GM18508 (cell line): ENCODE data around the gene PKD2L1.
"Not testable (repeated sequence)": the region's sequence is repeated elsewhere in the genome, so short reads cannot be mapped to it uniquely, and the experiment has no call there.

Experiments used
- ATAC-seq: cut with Tn5 transposase; IDR thresholded peaks from one replicate; pipeline ENCODE4 v1.9.1; 2021; ENCODE audit warnings: moderate number of reproducible peaks; ENCODE audit not compliant: insufficient read depth, unreplicated experiment

The PKD2L1 gene

DNA sequence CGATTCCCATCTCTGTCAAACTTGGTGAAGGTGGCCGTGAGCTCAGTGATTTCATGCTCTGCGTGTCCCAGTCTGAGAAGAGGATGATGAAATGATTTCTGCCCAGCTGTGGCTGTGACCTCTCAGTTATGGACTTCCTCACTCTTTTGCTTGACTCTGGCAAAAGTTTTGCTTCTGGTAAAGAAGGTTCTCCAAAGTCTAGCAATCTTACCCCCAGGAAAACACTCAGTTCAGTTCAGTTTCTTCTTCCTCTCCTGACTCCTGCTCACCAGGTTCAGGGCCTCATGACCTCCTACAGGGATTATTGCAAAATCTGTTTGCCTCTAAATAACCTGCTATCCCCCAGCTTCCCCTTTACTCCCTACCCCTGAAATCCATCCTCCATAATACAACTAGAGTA lies 38.7 kb downstream of the PKD2L1 start:
- ATAC-seq = no peak

DNA sequence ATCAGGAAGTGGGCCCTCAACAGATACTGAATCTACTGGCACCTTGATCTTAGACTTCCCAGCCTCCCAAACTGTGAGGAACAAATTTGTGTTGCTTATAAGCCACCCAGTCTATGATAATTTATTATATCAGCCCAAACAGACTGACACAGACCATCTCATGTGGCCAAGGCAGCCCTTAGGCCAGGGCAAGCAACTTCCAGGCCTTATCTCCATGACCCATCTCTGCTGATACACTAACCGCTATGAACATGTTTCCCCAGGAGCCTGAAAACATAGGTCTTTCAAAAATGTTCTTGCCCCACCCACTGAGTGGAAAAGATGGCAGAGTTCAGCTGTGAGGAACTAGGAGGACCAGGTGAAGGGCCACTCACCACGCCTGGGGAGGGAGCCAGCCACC lies 40.4 kb downstream of the PKD2L1 start:
- ATAC-seq = no peak

DNA sequence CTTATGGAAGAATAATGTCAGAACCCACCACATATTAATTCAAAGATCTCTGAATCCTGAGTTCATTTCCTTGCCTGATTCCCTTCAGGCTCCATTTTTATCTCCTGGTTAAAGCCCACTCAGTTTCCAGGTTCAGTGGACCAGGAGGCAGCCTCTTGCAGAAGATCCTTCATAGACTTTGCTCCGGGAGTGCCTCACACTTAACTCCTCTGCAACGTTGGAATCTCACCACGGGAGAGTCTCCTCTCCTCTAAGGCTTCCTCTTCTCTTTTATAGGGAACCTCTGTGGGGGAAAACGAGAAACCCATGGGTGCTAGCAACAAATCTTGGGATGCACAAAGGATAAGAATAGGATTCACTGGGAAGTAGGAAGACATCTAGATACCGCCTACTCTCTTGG lies 41.8 kb downstream of the PKD2L1 start:
- no peak for ATAC-seq

DNA sequence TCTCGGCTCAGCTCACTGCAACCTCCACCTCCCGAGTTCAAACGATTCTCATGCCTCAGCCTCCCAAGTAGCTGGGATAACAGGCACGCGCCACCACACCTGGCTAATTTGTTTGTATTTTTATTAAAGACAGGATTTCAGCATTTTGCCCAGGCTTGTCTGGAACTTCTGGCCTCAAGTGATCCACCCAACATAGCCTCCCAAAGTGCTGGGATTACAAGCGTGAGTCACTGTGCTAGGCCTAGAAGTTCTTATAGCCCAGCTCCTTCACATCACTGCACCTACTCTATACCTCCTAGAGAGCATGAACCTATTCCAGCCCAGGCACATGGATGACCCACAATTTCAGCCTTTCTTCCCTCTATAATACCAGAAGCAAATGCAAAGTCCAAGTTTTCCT lies 42.3 kb downstream of the PKD2L1 start:
- no peak for ATAC-seq

DNA sequence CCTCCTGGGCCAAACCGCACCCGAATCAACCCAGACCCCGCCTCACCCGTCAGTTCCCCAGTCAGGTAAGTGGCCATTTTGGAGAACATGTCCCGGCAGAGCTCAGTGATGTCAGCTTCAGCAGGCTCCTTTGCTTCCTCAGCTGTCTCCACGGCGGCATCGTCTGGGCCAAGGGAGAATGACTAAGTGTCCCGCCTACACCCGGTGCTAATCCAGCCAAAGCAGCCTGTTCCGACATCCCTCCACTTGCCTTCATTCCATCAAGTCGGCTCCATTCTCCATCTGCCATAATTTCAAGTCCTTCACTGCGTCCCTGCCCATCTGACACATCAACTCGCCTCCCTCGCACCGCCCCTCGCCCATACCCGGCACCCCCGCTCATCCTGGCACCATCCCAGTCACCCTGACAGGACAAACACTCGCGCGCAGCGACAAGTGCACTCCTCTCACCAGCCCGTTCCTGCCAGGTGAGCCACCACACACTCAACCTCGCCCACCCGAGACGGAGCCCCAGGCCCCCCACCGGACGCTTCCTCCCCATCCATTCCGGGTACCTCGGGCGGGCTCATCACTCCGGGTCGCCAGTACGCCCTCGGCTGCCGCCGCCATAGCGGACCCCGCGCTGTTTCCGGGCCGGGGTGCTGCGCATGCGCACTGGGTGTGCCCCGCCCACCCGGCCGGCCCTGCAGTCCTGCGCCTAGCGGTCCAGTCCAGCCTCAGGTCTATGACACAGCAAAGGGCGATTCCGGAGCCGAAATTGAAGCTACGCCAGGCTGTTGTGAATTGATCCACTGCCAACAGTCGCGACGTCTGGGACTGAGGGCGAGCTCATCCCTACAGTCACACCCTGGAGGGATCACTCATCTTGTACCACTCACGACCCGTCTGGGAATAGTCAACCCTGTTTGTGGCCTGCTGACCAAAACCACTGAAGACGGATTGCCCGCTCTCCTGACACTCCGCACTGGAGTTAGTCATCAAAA lies 43.7 kb downstream of the PKD2L1 start, which contains the start of gene BLOC1S2:
TSS of gene BLOC1S2 (minus strand) at position 630 of the 983 bp plus-strand sequence. CDS start at position 609, 21 bp downstream.
- ATAC-seq = peak; percentile 58

DNA sequence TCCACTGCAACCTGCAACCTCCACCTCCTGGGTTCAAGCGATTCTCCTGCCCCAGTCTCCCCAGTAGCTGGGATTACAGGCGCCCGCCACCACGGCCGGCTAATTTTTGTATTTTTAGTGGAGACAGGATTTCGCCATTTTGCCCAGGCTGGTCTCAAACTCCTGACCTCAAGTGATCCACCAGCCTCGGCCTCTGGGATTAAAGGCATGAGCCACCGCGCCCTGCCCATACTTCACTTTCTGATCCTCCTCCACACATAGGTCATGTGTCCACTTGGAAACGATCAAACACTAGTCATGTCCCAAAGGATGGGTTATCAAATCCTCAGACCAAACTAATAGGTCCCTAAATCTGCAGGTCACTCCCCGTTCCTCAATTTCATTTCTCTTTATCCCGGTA lies 44.7 kb downstream of the PKD2L1 start:
- ATAC-seq = not testable (repeated sequence)

DNA sequence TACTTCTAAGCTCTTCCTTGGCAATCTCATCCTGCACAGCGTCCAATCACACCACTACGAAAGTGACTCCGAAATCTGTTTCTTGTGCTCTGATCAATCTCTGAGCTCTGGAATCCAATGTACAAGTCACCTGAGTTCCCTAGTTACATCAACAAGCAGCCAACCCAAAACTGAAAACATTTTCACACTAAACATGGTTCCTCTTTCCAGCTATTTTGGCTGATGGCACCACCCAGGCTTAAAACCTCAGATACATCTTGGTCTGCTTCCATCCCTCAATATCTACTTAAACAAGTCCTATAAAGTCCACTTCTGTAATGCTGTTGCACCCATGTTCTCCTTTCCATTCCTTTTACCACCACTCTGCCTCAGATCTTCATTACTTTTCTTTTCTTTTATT lies 47.1 kb downstream of the PKD2L1 start:
- no peak for ATAC-seq

DNA sequence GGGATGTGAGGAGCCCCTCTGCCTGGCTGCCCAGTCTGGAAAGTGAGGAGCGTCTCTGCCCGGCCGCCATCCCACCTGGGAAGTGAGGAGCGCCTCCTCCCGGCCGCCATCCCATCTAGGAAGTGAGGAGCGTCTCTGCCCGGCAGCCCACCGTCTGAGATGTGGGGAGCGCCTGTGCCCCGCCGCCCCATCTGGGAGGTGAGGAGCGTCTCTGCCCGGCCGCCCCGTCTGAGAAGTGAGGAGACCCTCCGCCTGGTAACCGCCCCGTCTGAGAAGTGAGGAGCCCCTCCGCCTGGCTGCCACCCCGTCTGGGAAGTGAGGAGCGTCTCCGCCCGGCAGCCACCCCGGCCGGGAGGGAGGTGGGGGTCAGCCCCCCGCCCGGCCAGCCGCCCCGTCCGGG lies 53.1 kb downstream of the PKD2L1 start:
- ATAC-seq = not testable (repeated sequence)

DNA sequence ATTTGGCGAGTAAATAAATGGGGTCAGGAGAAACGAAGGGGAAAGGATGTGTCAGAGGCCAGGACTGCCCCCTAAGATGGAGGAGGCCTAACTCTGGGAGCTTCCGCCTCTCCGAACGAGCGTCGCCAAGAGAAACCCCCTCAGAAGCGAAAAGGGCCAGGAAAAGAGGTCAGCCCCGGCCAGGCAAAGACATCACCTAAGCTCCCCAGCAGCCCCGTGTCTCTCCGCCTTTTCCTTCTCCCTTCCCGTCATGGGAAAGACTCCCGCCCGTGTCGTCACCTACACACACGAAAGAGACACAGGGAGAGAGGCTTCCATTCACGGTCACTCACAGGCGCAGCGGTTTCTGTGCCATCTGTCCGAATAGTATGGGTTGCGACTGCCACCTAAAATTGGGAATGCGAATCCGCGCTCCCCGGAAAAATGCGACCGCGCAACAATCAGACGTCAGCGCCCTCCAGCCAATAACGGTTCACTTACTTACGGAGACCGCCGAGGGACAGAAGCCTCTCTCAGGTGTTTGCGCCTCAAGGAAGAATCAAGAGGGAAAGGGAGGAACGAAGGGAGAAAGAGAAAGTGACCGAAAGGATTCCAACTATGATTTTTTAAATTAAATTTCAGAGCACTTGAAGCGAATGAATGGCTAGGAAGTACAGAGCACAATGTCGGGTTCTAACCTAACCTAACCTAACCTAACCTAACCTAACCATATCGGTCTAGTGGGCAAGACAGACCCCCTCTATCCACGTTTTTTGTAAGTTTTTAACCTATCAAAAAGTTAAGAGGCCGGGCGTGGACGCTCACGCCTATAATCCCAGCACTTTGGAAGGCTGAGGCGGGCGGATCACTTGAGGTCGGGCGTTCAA lies 62.6 kb downstream of the PKD2L1 start, which contains the start of gene CWF19L1:
TSS of gene CWF19L1 (minus strand) at position 400 of the 866 bp plus-strand sequence. CDS start at position 355, 45 bp downstream.
- no peak for ATAC-seq

DNA sequence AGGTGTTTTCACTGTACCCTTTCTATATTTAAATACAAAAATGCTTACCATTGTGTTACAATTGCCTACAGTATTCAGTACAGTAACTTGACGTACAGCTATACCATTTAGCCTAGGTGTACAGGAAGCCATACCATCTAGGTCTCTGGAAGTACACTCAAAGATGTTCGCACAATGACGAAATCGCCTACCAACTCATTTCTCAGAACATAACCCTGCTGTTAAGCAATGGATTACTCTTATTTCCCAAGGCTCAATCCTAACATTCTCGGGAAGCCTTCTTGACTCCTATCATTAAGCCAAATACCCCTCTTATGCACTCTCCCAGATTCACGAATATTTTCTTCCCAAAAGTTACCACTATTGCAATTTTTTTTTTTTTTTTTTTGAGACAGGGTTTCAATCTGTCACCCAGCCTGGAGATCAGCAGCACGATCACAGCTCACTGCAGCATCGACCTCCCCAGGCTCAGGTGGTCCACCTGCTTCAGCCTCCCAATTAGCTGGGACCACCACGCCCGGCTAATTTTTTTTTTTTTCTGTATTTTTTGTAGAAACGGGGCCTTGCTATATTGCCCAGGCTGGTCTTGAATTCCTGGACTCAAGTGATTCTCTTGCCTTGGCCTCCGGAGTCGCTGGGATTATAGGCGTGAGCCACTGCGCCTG lies 64.1 kb downstream of the PKD2L1 start:
- ATAC-seq = no peak

DNA sequence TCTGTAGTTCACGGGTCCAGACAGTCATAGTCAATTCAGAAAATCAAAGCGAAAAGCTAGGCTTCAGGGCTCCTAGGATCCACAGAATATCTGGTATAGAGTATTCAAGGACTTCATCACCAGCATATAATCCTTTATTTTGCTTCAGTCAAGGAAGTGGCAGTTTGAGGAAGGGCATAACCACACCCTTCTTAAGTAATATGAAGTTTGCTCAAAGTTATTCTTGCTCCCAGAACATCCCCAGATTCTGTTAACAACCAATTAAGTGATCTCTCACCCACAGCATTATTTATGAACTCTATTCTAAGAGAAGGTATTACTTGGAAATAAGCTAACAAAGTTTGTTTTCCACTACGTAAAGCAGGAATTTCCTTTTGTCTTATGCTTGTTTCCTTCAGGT lies 75.8 kb downstream of the PKD2L1 start:
- ATAC-seq = no peak

DNA sequence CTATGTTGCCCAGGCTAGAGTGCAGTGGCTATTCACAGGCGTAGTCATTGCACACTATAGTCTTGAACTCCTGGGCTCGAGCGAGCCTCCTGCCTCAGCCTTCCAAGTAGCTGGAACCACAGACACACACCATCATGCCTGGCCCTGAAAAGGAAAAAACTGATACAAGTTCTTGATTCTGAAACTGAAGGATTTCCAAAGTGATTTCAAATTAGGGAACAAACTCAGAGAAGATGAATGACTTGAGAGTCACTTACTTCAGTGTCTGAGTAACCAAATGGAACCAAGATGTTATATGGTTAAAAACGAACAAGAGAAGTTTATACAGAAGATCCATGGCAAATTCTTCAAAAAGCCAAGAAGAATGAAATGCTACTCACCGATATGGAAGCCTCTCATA lies 77.0 kb downstream of the PKD2L1 start:
- no peak for ATAC-seq

DNA sequence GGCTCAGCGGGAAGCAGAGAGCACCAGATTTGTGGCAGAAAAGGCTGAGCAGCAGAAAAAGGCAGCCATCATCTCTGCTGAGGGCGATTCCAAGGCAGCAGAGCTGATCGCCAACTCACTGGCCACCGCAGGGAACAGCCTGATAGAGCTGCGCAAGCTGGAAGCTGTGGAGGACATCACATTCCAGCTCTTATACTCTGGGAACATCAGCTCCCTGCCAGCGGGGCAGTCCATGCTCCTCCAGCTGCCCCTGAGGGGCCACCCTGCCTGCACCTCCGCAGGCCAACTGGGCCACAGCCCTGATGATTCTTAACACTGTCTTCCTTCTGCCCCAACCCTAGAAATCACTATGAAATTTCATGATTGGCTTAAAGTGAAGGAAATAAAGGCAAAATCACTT lies 81.2 kb downstream of the PKD2L1 start:
- ATAC-seq = no peak

DNA sequence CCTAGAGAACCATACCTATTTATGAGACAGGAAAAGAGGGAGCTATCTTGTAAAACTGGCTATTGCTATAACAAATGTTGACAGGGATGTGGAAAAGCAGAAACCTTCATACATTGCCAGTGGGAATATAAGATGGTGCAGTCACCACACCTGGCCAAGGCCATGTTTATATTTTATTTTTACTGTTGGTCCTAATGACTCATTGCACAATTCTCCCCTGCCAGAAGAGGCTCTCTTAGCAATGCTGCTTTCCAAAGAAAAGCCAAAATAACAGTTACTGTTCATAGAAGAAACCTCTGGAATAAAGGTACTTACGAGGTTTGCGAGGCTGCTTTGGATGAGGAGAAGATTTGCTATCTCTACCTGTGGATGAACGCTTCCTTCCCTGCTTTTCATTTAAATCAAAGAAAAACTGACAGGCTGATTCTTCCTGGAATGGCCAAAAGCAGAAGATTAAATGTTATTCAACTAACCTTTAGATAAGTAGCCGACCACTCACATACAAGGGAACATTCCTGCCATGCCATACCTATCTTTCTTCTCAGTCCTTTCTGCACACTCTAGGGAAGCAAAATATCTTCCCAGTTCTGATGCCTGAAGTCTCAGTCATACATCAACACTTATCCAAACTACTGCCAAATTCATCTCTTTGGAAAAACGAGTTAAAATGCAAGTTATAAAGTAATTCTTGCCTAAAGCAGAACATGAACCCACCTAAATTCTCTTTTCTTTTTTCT lies 84.4 kb downstream of the PKD2L1 start:
- no peak for ATAC-seq

DNA sequence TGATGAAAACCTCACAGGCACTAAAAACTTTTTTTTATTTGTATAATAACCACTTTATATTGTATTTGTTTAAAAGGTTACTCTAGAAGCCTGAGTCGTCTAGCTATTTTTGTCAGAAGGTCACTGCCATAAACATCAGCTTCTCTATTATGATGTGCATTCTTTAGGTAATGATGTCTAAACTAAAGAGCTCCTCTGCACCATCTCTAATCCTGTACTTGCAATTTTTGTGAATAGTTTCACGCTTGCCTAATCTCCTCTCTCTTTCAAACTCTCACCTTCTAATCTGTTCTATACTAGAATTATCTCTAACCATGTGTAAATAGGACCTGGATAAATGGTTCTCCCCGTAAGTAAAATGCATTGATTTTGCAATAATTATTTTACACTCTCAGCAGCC lies 90.2 kb downstream of the PKD2L1 start:
- no peak for ATAC-seq

DNA sequence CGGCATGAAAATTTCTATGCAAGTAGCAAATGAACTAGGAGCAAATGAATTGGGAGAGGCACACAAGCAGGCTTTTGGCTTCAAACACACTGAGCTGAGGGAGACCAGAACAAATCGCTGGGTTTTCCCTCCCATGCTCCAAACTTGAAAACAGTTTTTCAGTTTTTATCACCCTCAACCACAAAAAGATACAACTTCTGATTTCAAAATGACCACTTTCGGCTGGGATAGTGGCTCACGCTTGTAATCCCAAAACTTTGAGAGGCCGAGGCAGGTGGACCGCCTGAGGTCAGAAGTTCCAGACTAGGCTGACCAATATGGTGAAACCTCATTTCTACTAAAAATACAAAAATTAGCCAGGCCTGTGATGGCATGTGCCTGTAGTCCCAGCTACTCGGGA lies 91.6 kb downstream of the PKD2L1 start:
- no peak for ATAC-seq
